Stomach (tissue), 9 donors: ENCODE measurements around the gene TTC27. TPM values are rescaled to one million over a fixed set of nuclear protein-coding genes. Genes with fewer than 3 reads are reported as not detected.

Source experiments
- DNase-seq, 2 donors: peaks; one replicate each; pipeline versions ENCODE4 v3.0.0 to v3.0.0-alpha.2; 2013 to 2019
- H3K27ac ChIP-seq, 5 donors: fragments of 200-600 bp in 4 of 5; sonication (generic) in 4 of 5; one replicate each; pipeline ENCODE4 v1.5.1; 2013 to 2019; ENCODE audit warnings: mild to moderate bottlenecking in 1 of 5, moderate library complexity in 1 of 5
- H3K27me3 ChIP-seq, 3 donors: fragments of 200-600 bp; sonication (generic); one replicate each; pipeline ENCODE4 v1.5.1; 2017 to 2019; ENCODE audit warnings: mixed run types in 1 of 3
- H3K36me3 ChIP-seq, 4 donors: fragments of 200-600 bp; sonication (generic); 1 replicate in 3 of 4; 2 replicates in 1 of 4; pipeline ENCODE4 v1.5.1; 2016 to 2019
- H3K4me1 ChIP-seq, 4 donors: fragments of 200-600 bp; sonication (generic); one replicate each; pipeline ENCODE4 v1.5.1; 2016 to 2019
- H3K4me3 ChIP-seq, 4 donors: fragments of 200-600 bp; sonication (generic) in 3 of 4; one replicate each; pipeline ENCODE4 v1.5.1; 2016 to 2019; ENCODE audit warnings: mild to moderate bottlenecking in 1 of 4
- H3K9me3 ChIP-seq, 4 donors: fragments of 200-600 bp; sonication (generic); one replicate each; pipeline ENCODE4 v1.5.1; 2016 to 2019
- CTCF ChIP-seq, 7 experiments: fragments of 450-650 bp in 4 of 7; fragments of 200-600 bp in 3 of 7; sonication (generic) in 3 of 7; IDR thresholded peaks; one replicate each; pipeline ENCODE4 v1.5.1; 2016 to 2019; ENCODE audit warnings: antibody characterized with exemption in 7 of 7, control low read depth in 2 of 7, mild to moderate bottlenecking in 1 of 7
- EP300 ChIP-seq: sonication (generic); formaldehyde crosslinking; IDR thresholded peaks from one replicate; pipeline ENCODE4 v1.6.1; 2017; ENCODE audit warnings: antibody characterized with exemption
- POLR2A ChIP-seq, 4 donors: fragments of 450-650 bp; IDR thresholded peaks; one replicate each; pipeline ENCODE4 v1.6.1; 2016; ENCODE audit warnings: antibody characterized with exemption in 4 of 4, control low read depth in 2 of 4, mild to moderate bottlenecking in 1 of 4, moderate library complexity in 1 of 4
- POLR2AphosphoS5 ChIP-seq, 3 donors: sonication (generic); formaldehyde crosslinking; IDR thresholded peaks; one replicate each; pipeline ENCODE4 v1.6.1; 2016; ENCODE audit warnings: antibody characterized with exemption in 3 of 3
- WGBS, 5 donors: extraction: QIAGEN DNeasy Blood & Tissue Kit in 3 of 5; methylation state at CpG; one replicate each; pipeline versions ENCODE4 v1.1.5 to v1.1.7; 2013 to 2018; 5-methylcytosine and 5-hydroxymethylcytosine counted together
- intact Hi-C: fragments of 100-400 bp; cut with DNase I; formaldehyde crosslinking; loops from one replicate; pipeline ENCODE4 v1.15.1; 2023; ENCODE audit warnings: low total_unique reads
- polyA plus RNA-seq, 3 donors: library from polyadenylated mRNA; stranded (reverse); fragments of 200-250 nt; gene quantifications; one replicate each; pipeline ENCODE4 v1.2.3, GENCODE V29; 2013
- total RNA-seq, 5 donors: library from RNA; depleted of rRNA; stranded (reverse); fragments of >200 nt; gene quantifications; one replicate each; pipeline versions ENCODE4 v1.1.0 to v1.2.3, GENCODE V29; 2014 to 2016
- donor health status: healthy with polysubstance abuse.
- donor health status: Bipolar disorder and iron deficiency.
- donor health status: healthy.

The TTC27 gene
- total and polyA plus RNA-seq, 8 donors, result 3.8 to 22.2 (median 5.9) TPM

- intact Hi-C loops, result no loop called here
- Histone ChIP-seq H3K27ac (no peak overlapping the region), H3K27me3 (no peaks in the 10 kb centered on the region), H3K4me1 (no peaks in the 10 kb centered on the region), H3K9me3 (no peaks in the 10 kb centered on the region), H3K36me3 (peaks cover 0 to 7% (median under 1%) of the 10 kb centered on the region in 4 donors), H3K4me3 (no peak overlapping the region)
- no peak for TF ChIP-seq EP300
- TF ChIP-seq CTCF (IDR thresholded peaks at IDR 0.05), result no peak
- TF ChIP-seq POLR2A (IDR thresholded peaks at IDR 0.05), result no peak
- no peak for TF ChIP-seq POLR2AphosphoS5 (IDR thresholded peaks at IDR 0.05)
- WGBS, 5 donors, result 30 to 56% (median 37%) methylated on average over 2 of the region's 2 CpGs
- DNase-seq, result no peak
Observed at GRCh38 chr2:32804205-32804604, 176.4 kb downstream of the TTC27 start.

GRCh38 chr2:32805104-32806095, 177.6 kb downstream of the TTC27 start:
- no peaks in the 10 kb centered on the region for H3K27me3 ChIP-seq

GRCh38 chr2:32806857-32807256, 179.0 kb downstream of the TTC27 start:
- no peaks in the 10 kb centered on the region for H3K27me3 ChIP-seq
- no peaks in the 10 kb centered on the region for H3K9me3 ChIP-seq
- TF ChIP-seq POLR2A (IDR thresholded peaks at IDR 0.05), result no peak
- TF ChIP-seq EP300, result no peak
- no peak for TF ChIP-seq CTCF (IDR thresholded peaks at IDR 0.05)
- no peak for TF ChIP-seq POLR2AphosphoS5 (IDR thresholded peaks at IDR 0.05)
- no peak overlapping the region for H3K27ac ChIP-seq
- H3K36me3 ChIP-seq, result peaks cover 0 to 13% (median 2%) of the 10 kb centered on the region in 4 donors
- intact Hi-C loops, result no loop called here
- H3K4me1 ChIP-seq, result no peaks in the 10 kb centered on the region
- WGBS, 5 donors, result 35 to 65% (median 55%) methylated on average over 1 of the region's 1 CpG
- H3K4me3 ChIP-seq, result no peak overlapping the region
- no peak for DNase-seq

More at GRCh38 chr2:32805104-32806095, 177.6 kb downstream of the TTC27 start:
- intact Hi-C loops, result no loop called here
- 38 to 53% (median 40%) methylated on average over 4 of the region's 4 CpGs for WGBS, 5 donors
- no peak for TF ChIP-seq POLR2A (IDR thresholded peaks at IDR 0.05)
- peak in 2 of 3 donors; percentile 22 to 35 for TF ChIP-seq POLR2AphosphoS5 (IDR thresholded peaks at IDR 0.05)
- TF ChIP-seq CTCF (IDR thresholded peaks at IDR 0.05), result no peak
- Histone ChIP-seq H3K4me1 (no peaks in the 10 kb centered on the region), H3K27ac (peak overlapping the region in 1 of 5 donors; percentile 60), H3K9me3 (no peaks in the 10 kb centered on the region), H3K36me3 (peaks cover 0 to 7% (median 2%) of the 10 kb centered on the region in 4 donors), H3K4me3 (no peak overlapping the region)
- peak in 1 of 2 donors; percentile 51 for DNase-seq

- WGBS, 5 donors, result 93 to 98% (median 96%) methylated on average over 5 of the region's 5 CpGs
- DNase-seq, result no peak
- H3K4me3 ChIP-seq, result no peak overlapping the region
- intact Hi-C loops, result no loop called here
- H3K27ac ChIP-seq, result no peak overlapping the region
- no peaks in the 10 kb centered on the region for H3K9me3 ChIP-seq
- H3K4me1 ChIP-seq, result no peaks in the 10 kb centered on the region
- no peak for TF ChIP-seq POLR2AphosphoS5 (IDR thresholded peaks at IDR 0.05)
- no peak for TF ChIP-seq EP300
- peaks cover 0 to 22% (median 2%) of the 10 kb centered on the region in 4 donors for H3K36me3 ChIP-seq
- no peaks in the 10 kb centered on the region for H3K27me3 ChIP-seq
Observed at GRCh38 chr2:32807662-32808061, 179.8 kb downstream of the TTC27 start.
